Stimulated activated CD4-positive, alpha-beta T cell treated with anti-CD3 and anti-CD28 coated beads, TNF-alpha, amount 100 ng/mL, for 1 hour (primary cell): ENCODE data around the gene KLHL13.
"Not testable (repeated sequence)": the region's sequence is repeated elsewhere in the genome, so short reads cannot be mapped to it uniquely, and the experiment has no call there.

ENCODE experiments used
- DNase-seq, 3 donors: peaks; one replicate each; pipeline ENCODE4 v3.0.0-alpha.2; 2020; ENCODE audit warnings: low read depth in 3 of 3, low spot score in 1 of 3

KLHL13 gene

DNA sequence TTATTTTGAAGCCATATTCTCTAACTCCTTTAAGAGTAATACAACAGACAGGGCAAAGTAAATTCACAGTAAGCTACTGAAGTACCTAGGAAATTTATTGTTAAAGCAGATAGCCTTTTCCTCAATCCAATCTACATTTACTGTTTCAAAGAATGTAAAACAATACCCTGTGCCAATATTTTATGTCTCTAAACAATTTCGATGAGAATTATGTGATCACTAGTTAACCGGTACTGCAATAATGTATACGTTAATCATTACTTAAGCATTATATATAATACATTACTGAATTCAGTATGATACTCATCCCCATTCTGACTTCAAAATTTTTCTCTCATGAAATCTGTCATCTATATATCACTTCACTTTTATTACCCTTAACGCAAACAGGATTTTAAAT lies 28.5 kb downstream of the KLHL13 start:
- no peak for DNase-seq

DNA sequence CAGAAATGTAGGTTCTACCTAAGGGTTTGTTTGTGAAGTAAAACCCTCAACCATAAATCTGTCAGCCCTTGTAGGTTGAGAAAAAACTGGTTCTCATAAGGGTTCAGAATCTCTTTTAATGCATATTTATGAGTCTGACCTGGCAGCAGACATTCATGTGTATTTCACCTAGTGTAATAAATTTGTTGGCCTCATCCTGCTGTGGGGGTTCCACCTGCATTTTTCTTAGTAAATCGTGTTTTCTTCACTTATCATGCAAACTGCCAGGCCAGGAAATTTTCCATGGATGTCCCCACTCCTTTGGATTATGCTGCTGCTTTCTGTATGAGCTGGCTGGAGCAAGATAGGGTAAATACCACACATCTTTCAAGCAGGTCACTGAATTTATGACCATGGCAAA lies 42.4 kb downstream of the KLHL13 start:
- no peak for DNase-seq

- DNase-seq: no peak
Observed at GRCh38 chrX:118066867-118067515, 49.6 kb downstream of the KLHL13 start.

GRCh38 chrX:118062817-118063615 lies 53.6 kb downstream of the KLHL13 start:
- no peak for DNase-seq

DNA sequence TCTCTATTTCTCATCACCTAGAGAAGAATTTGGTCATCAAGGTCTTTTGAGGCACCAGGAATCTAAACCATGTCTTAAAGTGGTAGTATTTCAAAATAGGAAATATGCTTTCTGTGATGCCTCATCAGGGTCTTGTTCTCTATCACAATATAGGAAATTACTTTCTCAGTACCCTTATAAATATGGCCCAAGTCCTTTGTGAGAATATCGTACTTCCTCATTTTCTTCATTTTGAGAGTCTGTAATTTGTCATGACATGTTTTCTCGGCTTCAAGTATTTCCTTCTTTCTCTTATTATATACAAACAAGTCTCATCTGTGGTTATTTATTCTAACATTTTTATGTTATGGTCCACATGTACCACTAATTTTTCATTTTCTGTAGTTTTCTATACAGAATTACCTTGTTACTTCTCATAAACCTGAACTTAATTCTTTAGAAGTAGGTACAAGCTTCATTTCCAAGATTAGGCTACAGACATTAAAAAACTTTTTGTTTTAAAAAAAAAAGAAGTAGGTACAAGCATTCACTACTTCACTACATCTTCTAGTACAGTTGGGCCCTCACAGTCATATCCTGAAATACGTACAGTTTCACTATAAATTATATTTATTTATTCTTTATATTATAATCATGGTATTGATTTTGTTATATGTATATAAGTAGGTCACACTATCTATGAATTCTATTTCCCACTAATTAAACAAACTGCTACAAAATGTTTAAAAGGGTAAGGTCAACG lies 54.4 kb downstream of the KLHL13 start:
- no peak for DNase-seq

GRCh38 chrX:118058924-118059323 lies 57.7 kb downstream of the KLHL13 start:
- DNase-seq: no peak

- no peak for DNase-seq
Observed at GRCh38 chrX:118056870-118057269, 59.7 kb downstream of the KLHL13 start.

DNA sequence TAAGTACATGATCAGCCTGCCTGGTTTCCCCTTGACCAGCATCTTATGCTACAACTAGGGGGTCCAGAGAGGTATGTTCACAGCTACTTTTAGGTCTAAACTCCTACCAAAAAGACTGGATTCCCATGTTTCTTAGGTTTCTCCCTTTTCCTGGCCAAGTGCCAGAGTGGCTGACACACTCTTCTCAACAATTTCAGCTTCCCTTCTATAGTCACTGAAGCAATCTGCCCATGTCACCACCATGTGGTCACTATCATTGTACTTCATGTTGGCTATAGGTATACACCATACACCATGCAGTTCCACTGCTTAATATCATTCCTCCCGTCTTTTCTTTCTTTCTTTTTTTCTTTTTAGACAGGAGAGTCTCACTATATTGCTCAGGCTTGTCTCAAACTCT lies 66.9 kb downstream of the KLHL13 start:
- DNase-seq: no peak

GRCh38 chrX:118047446-118048186 lies 69.0 kb downstream of the KLHL13 start:
- no peak for DNase-seq

DNA sequence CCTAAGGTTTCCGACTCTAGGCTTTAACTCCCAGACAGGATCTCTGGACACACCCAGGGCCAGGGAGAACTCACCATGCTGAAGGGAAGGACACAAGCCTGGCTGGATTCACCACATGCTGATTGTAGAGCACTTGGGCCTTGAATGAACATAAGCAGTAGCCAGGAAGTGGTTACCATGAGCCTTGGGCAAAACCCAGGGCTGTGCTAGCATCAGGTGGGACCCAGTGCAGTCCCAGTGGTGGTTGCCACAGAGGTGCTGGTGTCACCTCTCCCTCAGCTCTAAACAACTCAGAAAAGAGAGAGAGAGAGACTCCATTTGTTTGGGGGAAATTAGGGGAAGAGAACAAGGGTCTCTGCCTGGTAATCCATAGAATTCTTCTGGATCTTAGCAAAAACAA lies 77.0 kb downstream of the KLHL13 start:
- no peak for DNase-seq

GRCh38 chrX:118038614-118039365 lies 77.8 kb downstream of the KLHL13 start:
- no peak for DNase-seq

GRCh38 chrX:118026631-118027030 lies 90.0 kb downstream of the KLHL13 start:
- DNase-seq: no peak

- no peak for DNase-seq
Observed at GRCh38 chrX:118025226-118025625, 91.4 kb downstream of the KLHL13 start.

DNA sequence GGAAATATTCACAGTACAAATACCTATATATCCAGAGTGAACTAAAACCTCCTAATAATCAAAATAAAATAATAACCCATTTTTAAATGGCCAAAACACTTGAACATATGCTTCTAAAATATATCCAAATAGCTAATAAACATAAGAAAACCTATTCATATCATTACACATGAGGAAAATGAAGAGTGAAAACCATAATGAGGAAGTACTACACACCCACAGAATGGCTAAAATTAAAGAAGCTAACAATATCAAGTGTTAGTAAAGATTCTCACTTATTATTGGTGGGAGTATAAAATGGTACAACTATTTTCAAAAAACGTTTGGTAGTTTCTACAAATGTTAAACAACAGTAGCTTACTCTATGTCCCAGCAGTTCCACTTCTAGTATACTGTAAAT lies 92.1 kb downstream of the KLHL13 start:
- no peak for DNase-seq

GRCh38 chrX:118022753-118023152 lies 93.9 kb downstream of the KLHL13 start:
- no peak for DNase-seq

DNA sequence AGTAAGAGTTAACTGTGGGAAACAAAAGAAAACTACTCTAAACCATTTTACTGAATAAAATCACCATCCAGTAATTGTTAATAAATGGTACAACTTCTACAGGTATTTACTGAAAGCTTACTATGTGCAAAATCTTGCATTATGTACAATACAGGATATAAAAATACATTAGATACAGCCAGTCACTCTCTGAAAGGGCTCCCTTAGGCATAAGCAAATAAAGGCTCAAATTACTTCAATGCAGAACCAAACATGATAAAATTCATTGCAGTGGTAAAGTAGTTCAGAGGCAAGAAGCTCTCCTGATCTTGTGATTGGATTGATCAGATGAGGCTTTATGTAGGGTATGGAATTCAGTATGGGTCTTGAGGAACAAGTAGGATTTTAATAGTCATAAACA lies 100.2 kb downstream of the KLHL13 start:
- no peak for DNase-seq

DNA sequence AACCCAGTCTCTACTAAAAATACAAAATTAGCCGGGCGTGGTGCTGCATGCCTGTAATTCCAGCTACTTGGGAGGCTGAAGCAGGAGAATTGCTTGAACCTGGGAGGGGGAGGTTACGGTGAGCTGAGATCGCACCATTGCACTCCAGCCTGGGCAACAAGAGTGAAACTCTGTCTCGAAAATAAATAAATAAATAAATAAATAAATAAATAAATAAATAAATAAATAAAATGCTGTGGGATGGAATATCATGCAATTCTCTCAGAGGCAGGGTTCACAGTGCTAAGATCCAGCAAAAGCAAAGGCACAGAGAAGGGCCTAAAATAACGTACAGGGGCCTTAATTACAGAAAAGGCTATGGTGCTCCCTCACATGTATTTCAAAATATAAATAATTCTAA lies 114.2 kb downstream of the KLHL13 start:
- not testable (repeated sequence) for DNase-seq

DNA sequence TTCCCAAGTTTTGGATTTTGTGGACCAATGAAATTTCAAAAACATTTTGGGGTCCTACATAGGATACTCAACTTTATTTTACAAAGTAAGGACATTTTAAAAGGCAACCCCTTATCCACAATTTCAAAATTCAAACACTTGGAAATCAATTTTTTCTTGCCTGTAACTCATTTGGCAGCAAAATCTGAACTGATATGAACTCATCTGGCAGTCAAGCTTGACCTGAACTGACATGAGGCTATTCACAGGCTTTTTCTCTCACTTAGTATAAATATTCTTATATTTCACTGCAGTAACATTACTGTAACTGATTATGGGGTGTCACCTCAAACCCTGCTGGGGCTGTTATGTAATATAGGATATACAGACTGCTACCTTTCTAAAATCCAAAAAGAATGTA lies 116.1 kb downstream of the KLHL13 start:
- DNase-seq: no peak

- DNase-seq: no peak
Observed at GRCh38 chrX:117998171-117998570, 118.4 kb downstream of the KLHL13 start.

DNA sequence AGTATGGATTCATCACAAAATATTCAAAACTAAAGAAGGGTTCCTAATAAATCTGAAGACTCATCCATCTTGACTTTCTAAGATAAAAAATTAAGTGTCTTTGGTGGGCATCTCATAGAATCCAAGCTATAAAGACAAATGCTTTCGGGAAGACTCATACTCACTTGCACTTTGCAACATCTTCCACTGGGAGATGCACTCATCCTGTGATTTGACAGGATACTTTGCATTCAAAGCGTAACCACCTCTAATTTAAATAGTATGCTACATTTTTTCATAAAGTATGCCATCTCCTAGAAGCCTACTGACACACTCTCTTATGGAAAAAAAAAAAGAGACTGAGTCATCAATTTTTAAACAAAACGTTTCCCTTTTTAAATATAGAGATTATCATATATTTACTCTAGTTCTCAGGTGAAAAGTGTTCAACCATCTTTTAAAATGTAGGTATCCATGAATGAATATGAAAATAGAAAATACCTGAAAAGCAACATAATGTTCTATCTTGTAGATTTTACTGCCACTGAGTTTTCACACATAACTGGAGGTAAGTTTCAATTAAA lies 119.6 kb downstream of the KLHL13 start:
- DNase-seq: no peak
